ENCODE measurements around the gene GSTA4.

DNA sequence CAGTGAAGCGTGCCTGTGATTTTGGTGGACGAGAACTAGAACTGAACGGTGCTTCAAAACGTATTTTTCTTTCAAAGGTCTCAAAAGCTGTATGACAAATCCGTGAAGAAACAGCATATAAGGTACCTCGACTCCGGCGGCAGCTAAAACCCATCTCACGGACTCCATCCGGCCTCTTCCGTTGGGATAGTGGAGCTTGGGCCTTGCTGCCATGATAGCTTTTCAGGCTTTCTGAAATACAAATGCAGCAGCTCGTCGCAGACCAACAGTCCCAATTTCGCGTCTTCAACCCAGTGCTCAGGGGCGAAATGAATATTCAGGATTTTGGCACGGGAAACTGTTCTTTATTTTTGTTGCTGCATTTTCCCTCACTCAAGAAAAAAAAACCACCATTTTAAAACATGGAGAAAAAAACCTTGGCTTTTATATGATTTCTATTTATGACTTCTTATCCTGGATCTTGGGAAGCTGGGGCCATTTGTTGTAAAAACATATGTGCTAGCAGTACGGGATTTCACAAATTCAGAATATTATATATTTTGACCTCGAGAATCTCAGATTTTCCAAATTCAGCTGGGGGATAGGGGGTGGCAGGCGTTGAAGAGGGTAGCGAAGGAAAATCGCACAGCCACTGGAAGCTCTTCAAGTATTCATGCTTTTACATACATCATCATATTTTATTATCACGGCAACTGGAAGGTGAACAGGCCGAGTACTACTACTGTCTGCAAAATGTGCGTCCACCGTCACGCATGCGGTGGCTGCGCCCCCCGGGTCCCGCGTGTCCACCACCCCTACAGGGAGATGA, 849 bp downstream of the GSTA4 start:
- TF ChIP-seq, protein P1, sequence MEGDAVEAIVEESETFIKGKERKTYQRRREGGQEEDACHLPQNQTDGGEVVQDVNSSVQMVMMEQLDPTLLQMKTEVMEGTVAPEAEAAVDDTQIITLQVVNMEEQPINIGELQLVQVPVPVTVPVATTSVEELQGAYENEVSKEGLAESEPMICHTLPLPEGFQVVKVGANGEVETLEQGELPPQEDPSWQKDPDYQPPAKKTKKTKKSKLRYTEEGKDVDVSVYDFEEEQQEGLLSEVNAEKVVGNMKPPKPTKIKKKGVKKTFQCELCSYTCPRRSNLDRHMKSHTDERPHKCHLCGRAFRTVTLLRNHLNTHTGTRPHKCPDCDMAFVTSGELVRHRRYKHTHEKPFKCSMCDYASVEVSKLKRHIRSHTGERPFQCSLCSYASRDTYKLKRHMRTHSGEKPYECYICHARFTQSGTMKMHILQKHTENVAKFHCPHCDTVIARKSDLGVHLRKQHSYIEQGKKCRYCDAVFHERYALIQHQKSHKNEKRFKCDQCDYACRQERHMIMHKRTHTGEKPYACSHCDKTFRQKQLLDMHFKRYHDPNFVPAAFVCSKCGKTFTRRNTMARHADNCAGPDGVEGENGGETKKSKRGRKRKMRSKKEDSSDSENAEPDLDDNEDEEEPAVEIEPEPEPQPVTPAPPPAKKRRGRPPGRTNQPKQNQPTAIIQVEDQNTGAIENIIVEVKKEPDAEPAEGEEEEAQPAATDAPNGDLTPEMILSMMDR (IDR thresholded peaks at IDR 0.05), result no peak
- TF ChIP-seq SIN3A (IDR thresholded peaks at IDR 0.05; ENCODE audit: borderline replicate concordance, insufficient read depth, low read depth, low read length), result no peak

Data from Panc1 (cell line).